ENCODE results near the gene ABLIM1. TPM values are rescaled to one million over a fixed set of nuclear protein-coding genes. Genes with fewer than 3 reads are reported as not detected.
A peak's percentile ranks its signal among the peaks of the same experiment; 100 is the strongest.

Gene ABLIM1
- total and polyA plus RNA-seq, 2 of the 4 experiments (the other 2 are of a cell fraction) = 7.7 to 9.9 TPM

DNA sequence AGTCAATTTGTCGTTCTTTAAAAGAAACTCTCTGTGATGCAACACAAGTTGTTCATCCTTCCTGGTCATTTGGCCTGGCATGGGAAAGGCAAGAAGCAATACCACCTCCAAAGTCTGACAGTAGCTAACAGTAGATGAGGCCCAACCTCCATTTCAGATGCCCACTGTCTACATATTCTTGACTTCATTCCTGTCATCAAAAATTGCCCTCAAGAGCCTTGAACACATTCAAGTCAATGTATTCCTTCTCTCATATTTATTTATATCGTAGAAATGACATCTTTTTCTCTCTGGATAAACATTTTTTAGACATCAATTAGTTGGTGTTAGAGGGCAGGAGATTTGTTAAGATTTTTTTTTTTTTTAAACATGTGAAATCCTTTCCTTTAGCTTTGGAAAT is 33.7 kb downstream of the ABLIM1 start:
- H3K4me2 ChIP-seq (ENCODE audit: low read depth, low read length) = no peak overlapping the region
- in situ Hi-C loops (cut with MboI; ENCODE audit: low sequenced_read_pairs) = no loop called here

More for the DNA sequence above, 33.7 kb downstream of the ABLIM1 start:
- DNase-seq = no peak
- no peak overlapping the region; the same call in 2 of the 3 replicates for H2BK15ac ChIP-seq (ENCODE audit: low read depth, low read length)
- no peak overlapping the region for H3K18ac ChIP-seq (ENCODE audit: low read depth, low read length)
- peaks cover 13% of the 10 kb centered on the region; the same call in 1 of the 2 replicates for H4K20me1 ChIP-seq (ENCODE audit: insufficient read depth, low read length)
- H2AK9ac ChIP-seq (replicated peaks; ENCODE audit: low read depth, low read length, poor library complexity) = no peak overlapping the region
- no peak overlapping the region for H2AFZ ChIP-seq (replicated peaks; ENCODE audit: low read length, poor library complexity)
- H3K79me1 ChIP-seq (ENCODE audit: low read depth in 1 of 2, low read length in 2 of 2) = peaks cover 0 to 7% of the 10 kb centered on the region in 2 experiments; a peak in 1 of 4 replicates
- peak overlapping the region; percentile 34; the same call in 1 of the 2 replicates for H3K4ac ChIP-seq (ENCODE audit: low read depth, low read length)
- 0 out of 2 replicates have a peak overlapping the region, but pooled peaks have one; percentile 17 for H2BK20ac ChIP-seq (ENCODE audit: low read depth, low read length)
- H3K27ac ChIP-seq (ENCODE audit: insufficient read depth, low read length) = peak overlapping the region; percentile 67; the same call in 1 of the 2 replicates
- peaks cover 2% of the 10 kb centered on the region; the same call in 1 of the 2 replicates for H3K27me3 ChIP-seq (ENCODE audit: control insufficient read depth, insufficient read depth, low read length)
- H4K91ac ChIP-seq (ENCODE audit: insufficient read depth, low read depth, low read length) = no peak overlapping the region; the same call in 1 of the 2 replicates
- ATAC-seq (ENCODE audit: low read depth) = no peak
- peak overlapping the region; percentile 59 for H2BK5ac ChIP-seq (ENCODE audit: low read depth, low read length, poor library complexity, severe bottlenecking)
- H3K4me1 ChIP-seq (ENCODE audit: control insufficient read depth, insufficient read depth, low read length) = peaks cover 14% of the 10 kb centered on the region
- intact Hi-C loops (cut with micrococcal nuclease) (loop anchor here (1.0 kb wide), 1 partner anchor 8 kb away; no protein-coding TSS in a partner anchor), dilution Hi-C loops (cut with HindIII; ENCODE audit: low sequenced_read_pairs, unreplicated experiment) (no loop called here)
- peak overlapping the region; percentile 10; the same call in 1 of the 2 replicates for H2AK5ac ChIP-seq (ENCODE audit: low read depth, low read length)
- 88% methylated on average over 1 of the region's 2 CpGs; no CpG with 5 or more reads in 1 of the 2 experiments for WGBS, 2 experiments (ENCODE audit: extremely low coverage in 2 of 2, insufficient read length in 1 of 2)
- peaks cover 16% of the 10 kb centered on the region for H3K9me1 ChIP-seq (ENCODE audit: insufficient read depth, low read length)
- TF ChIP-seq CHD1 (IDR thresholded peaks at IDR 0.05; ENCODE audit: low read depth, low read length) = no peak
- no peak for TF ChIP-seq MXI1 (IDR thresholded peaks at IDR 0.05; ENCODE audit: borderline replicate concordance, low read depth, low read length)
- TF ChIP-seq ELK1 (IDR thresholded peaks at IDR 0.05; ENCODE audit: borderline replicate concordance, low read depth, low read length) = no peak
- TF ChIP-seq NFE2L2 (IDR thresholded peaks at IDR 0.05; ENCODE audit: low read depth, low read length) = no peak
- TF ChIP-seq RCOR1 (IDR thresholded peaks at IDR 0.05; ENCODE audit: insufficient replicate concordance, low read length) = no peak
- no peak for TF ChIP-seq BHLHE40 (IDR thresholded peaks at IDR 0.05; ENCODE audit: low read depth, low read length)
- TF ChIP-seq RAD21 (IDR thresholded peaks at IDR 0.05; ENCODE audit: low read length) = no peak
- TF ChIP-seq FOS (IDR thresholded peaks at IDR 0.05; ENCODE audit: low read depth, low read length) = no peak
- no peak; the same call in 1 of the 2 replicates for TF ChIP-seq CEBPB (IDR thresholded peaks at IDR 0.05; ENCODE audit: low read depth, low read length)
- no peak for TF ChIP-seq MAZ (IDR thresholded peaks at IDR 0.05; ENCODE audit: borderline replicate concordance, low read depth, low read length)
- TF ChIP-seq, protein P1, sequence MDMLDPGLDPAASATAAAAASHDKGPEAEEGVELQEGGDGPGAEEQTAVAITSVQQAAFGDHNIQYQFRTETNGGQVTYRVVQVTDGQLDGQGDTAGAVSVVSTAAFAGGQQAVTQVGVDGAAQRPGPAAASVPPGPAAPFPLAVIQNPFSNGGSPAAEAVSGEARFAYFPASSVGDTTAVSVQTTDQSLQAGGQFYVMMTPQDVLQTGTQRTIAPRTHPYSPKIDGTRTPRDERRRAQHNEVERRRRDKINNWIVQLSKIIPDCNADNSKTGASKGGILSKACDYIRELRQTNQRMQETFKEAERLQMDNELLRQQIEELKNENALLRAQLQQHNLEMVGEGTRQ (IDR thresholded peaks at IDR 0.05; ENCODE audit: low read depth, low read length) = no peak
- TF ChIP-seq MAFK (IDR thresholded peaks at IDR 0.05; ENCODE audit: low read depth, low read length) = no peak
- no peak overlapping the region for H2BK120ac ChIP-seq (ENCODE audit: low read depth, low read length)
- no peak overlapping the region for H4K8ac ChIP-seq (ENCODE audit: low read depth in 2 of 2, low read length in 2 of 2)
- CTCF ChIA-PET = interaction anchor here (0.6 to 0.7 kb wide), 2 partner anchors 9 to 103 kb away, joined by 3 read pairs; no protein-coding TSS in a partner anchor
- no peaks in the 10 kb centered on the region for H3K36me3 ChIP-seq (ENCODE audit: control insufficient read depth, insufficient read depth, low read length)
- no peak overlapping the region for H4K5ac ChIP-seq (ENCODE audit: low read depth, low read length)
- H3K4me3 ChIP-seq (ENCODE audit: insufficient read depth, low read depth, low read length) = no peak overlapping the region
- no peak overlapping the region; the same call in 1 of the 2 replicates for H3K23ac ChIP-seq (ENCODE audit: low read depth, low read length)
- H3K56ac ChIP-seq (ENCODE audit: extremely low read depth, insufficient read depth, low read length) = peak overlapping the region; percentile 3; the same call in 1 of the 2 replicates
- no peaks in the 10 kb centered on the region for H3K9me3 ChIP-seq (ENCODE audit: control insufficient read depth, insufficient read depth, low read length)
- H3K9ac ChIP-seq (ENCODE audit: low read depth, low read length) = no peak overlapping the region
- H3K14ac ChIP-seq (replicated peaks; ENCODE audit: low read depth, low read length) = peak overlapping the region; percentile 16; the same call in 1 of the 2 replicates
- no TSS peak for BruUV-seq (replicated peaks)
- POLR2A ChIA-PET (ENCODE audit: unreplicated experiment) = no interaction called here

Measured in IMR-90 (cell line).